Lower leg skin (tissue), 3 donors: ENCODE measurements around the gene CEBPZOS.

Experiments
- POLR2A ChIP-seq, 2 donors: fragments of 450-650 bp; IDR thresholded peaks; one replicate each; pipeline ENCODE4 v1.6.1; 2016 to 2017; ENCODE audit warnings: antibody characterized with exemption in 2 of 2, mild to moderate bottlenecking in 1 of 2, moderate library complexity in 1 of 2
- TF ChIP-seq, protein P1 (sequence below), 3 donors: fragments of 450-650 bp; IDR thresholded peaks; one replicate each; pipeline ENCODE4 v1.5.1; 2016; ENCODE audit warnings: antibody characterized with exemption in 3 of 3, mild to moderate bottlenecking in 3 of 3, moderate library complexity in 2 of 3

DNA sequence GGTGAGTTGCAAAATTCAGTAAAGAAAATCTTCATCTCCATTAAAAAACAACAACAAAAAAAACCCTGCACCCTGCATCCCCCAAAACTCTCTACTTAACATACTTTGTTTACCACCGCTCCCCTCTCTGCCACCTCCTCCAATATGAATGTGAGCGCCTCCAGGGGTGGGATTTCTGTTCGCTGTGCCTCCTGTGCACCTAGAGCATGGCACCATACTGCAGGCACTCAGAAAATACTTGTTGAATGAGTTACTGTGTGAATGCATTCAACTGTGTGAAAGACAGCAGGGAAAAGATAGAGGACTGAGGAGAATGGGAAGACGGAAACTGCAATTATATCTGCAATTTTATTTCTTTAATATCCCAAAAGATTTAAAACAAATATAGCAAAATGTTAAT, 30.6 kb downstream of the CEBPZOS start:
- TF ChIP-seq, protein P1, sequence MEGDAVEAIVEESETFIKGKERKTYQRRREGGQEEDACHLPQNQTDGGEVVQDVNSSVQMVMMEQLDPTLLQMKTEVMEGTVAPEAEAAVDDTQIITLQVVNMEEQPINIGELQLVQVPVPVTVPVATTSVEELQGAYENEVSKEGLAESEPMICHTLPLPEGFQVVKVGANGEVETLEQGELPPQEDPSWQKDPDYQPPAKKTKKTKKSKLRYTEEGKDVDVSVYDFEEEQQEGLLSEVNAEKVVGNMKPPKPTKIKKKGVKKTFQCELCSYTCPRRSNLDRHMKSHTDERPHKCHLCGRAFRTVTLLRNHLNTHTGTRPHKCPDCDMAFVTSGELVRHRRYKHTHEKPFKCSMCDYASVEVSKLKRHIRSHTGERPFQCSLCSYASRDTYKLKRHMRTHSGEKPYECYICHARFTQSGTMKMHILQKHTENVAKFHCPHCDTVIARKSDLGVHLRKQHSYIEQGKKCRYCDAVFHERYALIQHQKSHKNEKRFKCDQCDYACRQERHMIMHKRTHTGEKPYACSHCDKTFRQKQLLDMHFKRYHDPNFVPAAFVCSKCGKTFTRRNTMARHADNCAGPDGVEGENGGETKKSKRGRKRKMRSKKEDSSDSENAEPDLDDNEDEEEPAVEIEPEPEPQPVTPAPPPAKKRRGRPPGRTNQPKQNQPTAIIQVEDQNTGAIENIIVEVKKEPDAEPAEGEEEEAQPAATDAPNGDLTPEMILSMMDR (IDR thresholded peaks at IDR 0.05), result no peak
- no peak for TF ChIP-seq POLR2A (IDR thresholded peaks at IDR 0.05)
